ENCODE data around the gene MOCS3. TPM values are rescaled to one million over a fixed set of nuclear protein-coding genes. Genes with fewer than 3 reads are reported as not detected.
A peak's percentile ranks its signal among the peaks of the same experiment; 100 is the strongest.

MOCS3 gene
- total and polyA plus RNA-seq, 2 of the 13 experiments (the other 11 are each of a cell fraction or from before 2014, with no cell fraction given), result 3.7 to 8.4 TPM

DNA sequence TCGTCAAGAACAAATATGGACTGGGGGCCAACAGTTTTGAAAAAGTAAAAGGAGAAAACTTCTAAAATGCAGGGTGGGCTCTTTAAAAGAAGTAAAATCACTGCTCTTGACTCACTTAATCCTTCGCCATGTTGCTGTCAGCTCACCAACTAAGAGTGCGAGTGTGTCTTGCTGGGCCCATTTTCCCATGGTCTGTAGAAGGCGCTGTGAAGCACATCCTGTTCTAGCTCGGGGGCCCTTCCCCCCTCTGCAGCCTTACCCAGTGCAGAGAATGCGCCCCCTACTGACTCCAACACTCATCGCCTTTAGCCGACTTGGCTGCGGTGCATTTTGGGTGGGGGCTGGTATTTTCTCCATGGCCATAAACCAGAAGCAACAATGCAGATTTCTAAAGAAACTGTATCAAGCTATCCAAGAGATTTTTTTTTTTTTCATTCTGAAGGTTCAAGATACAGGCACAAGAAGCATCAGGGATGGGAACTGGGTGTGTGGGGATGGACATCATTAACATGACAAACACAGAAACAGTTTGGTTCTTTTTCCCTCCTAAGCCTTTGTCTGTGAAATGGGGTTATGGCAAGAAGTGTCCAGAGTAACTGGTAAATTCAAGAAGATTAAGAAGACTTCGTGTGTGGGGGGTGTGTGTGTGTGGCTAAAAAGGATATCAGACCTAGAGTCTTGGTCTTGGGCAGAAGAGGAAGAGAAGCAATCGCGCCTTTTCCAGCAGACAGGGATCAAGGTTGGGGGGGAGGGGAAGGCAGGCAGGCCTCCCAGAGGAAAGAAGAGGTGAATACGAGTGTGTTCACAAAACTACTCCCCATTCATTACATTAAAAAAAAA, 29.1 kb upstream of the MOCS3 start (continued):
- TF ChIP-seq, protein P1, sequence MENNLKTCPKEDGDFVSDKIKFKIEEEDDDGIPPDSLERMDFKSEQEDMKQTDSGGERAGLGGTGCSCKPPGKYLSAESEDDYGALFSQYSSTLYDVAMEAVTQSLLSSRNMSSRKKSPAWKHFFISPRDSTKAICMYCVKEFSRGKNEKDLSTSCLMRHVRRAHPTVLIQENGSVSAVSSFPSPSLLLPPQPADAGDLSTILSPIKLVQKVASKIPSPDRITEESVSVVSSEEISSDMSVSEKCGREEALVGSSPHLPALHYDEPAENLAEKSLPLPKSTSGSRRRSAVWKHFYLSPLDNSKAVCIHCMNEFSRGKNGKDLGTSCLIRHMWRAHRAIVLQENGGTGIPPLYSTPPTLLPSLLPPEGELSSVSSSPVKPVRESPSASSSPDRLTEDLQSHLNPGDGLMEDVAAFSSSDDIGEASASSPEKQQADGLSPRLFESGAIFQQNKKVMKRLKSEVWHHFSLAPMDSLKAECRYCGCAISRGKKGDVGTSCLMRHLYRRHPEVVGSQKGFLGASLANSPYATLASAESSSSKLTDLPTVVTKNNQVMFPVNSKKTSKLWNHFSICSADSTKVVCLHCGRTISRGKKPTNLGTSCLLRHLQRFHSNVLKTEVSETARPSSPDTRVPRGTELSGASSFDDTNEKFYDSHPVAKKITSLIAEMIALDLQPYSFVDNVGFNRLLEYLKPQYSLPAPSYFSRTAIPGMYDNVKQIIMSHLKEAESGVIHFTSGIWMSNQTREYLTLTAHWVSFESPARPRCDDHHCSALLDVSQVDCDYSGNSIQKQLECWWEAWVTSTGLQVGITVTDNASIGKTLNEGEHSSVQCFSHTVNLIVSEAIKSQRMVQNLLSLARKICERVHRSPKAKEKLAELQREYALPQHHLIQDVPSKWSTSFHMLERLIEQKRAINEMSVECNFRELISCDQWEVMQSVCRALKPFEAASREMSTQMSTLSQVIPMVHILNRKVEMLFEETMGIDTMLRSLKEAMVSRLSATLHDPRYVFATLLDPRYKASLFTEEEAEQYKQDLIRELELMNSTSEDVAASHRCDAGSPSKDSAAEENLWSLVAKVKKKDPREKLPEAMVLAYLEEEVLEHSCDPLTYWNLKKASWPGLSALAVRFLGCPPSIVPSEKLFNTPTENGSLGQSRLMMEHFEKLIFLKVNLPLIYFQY (CRISPR knock-in tag; IDR thresholded peaks at IDR 0.05; ENCODE audit: borderline replicate concordance), result peak; percentile 75
- no peak for TF ChIP-seq ZNF382 (CRISPR knock-in tag; IDR thresholded peaks at IDR 0.05; ENCODE audit: borderline replicate concordance)
- TF ChIP-seq SP2 (CRISPR knock-in tag; IDR thresholded peaks at IDR 0.05), result peak; percentile 44; the same call in 1 of the 2 replicates
- TF ChIP-seq HOXD1 (CRISPR knock-in tag; IDR thresholded peaks at IDR 0.05), result no peak
- TF ChIP-seq NFRKB (IDR thresholded peaks at IDR 0.05), result no peak
- TF ChIP-seq CHCHD3 (CRISPR knock-in tag; IDR thresholded peaks at IDR 0.05), result no peak
- 0 out of 2 replicates have a peak, but pooled peaks have one; percentile 43 for TF ChIP-seq ZNF878 (CRISPR knock-in tag; IDR thresholded peaks at IDR 0.05)
- TF ChIP-seq, protein P2, sequence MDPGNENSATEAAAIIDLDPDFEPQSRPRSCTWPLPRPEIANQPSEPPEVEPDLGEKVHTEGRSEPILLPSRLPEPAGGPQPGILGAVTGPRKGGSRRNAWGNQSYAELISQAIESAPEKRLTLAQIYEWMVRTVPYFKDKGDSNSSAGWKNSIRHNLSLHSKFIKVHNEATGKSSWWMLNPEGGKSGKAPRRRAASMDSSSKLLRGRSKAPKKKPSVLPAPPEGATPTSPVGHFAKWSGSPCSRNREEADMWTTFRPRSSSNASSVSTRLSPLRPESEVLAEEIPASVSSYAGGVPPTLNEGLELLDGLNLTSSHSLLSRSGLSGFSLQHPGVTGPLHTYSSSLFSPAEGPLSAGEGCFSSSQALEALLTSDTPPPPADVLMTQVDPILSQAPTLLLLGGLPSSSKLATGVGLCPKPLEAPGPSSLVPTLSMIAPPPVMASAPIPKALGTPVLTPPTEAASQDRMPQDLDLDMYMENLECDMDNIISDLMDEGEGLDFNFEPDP (CRISPR knock-in tag; conservative IDR thresholded peaks at IDR 0.05), result no peak
- TF ChIP-seq, protein P3, sequence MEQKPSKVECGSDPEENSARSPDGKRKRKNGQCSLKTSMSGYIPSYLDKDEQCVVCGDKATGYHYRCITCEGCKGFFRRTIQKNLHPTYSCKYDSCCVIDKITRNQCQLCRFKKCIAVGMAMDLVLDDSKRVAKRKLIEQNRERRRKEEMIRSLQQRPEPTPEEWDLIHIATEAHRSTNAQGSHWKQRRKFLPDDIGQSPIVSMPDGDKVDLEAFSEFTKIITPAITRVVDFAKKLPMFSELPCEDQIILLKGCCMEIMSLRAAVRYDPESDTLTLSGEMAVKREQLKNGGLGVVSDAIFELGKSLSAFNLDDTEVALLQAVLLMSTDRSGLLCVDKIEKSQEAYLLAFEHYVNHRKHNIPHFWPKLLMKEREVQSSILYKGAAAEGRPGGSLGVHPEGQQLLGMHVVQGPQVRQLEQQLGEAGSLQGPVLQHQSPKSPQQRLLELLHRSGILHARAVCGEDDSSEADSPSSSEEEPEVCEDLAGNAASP (CRISPR knock-in tag; IDR thresholded peaks at IDR 0.05; ENCODE audit: borderline replicate concordance), result 0 out of 2 replicates have a peak, but pooled peaks have one; percentile 66
- TF ChIP-seq, protein P4, sequence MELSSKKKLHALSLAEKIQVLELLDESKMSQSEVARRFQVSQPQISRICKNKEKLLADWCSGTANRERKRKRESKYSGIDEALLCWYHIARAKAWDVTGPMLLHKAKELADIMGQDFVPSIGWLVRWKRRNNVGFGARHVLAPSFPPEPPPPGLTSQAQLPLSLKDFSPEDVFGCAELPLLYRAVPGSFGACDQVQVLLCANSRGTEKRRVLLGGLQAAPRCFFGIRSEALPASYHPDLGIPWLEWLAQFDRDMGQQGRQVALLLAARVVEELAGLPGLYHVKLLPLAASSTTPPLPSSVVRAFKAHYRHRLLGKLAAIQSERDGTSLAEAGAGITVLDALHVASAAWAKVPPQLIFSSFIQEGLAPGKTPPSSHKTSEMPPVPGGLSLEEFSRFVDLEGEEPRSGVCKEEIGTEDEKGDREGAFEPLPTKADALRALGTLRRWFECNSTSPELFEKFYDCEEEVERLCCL (CRISPR knock-in tag; IDR thresholded peaks at IDR 0.05; ENCODE audit: borderline replicate concordance), result 0 out of 2 replicates have a peak, but pooled peaks have one; percentile 3
- TF ChIP-seq CCAR2 (optimal IDR thresholded peaks at IDR 0.05; ENCODE audit: low read depth, low read length), result peak; percentile 94
- TF ChIP-seq HNRNPK (IDR thresholded peaks at IDR 0.05; ENCODE audit: low read depth, low read length, poor library complexity, severe bottlenecking), result no peak
- TF ChIP-seq DR1 (CRISPR knock-in tag; IDR thresholded peaks at IDR 0.05), result peak; percentile 31; the same call in 1 of the 2 replicates
- TF ChIP-seq, protein P5, sequence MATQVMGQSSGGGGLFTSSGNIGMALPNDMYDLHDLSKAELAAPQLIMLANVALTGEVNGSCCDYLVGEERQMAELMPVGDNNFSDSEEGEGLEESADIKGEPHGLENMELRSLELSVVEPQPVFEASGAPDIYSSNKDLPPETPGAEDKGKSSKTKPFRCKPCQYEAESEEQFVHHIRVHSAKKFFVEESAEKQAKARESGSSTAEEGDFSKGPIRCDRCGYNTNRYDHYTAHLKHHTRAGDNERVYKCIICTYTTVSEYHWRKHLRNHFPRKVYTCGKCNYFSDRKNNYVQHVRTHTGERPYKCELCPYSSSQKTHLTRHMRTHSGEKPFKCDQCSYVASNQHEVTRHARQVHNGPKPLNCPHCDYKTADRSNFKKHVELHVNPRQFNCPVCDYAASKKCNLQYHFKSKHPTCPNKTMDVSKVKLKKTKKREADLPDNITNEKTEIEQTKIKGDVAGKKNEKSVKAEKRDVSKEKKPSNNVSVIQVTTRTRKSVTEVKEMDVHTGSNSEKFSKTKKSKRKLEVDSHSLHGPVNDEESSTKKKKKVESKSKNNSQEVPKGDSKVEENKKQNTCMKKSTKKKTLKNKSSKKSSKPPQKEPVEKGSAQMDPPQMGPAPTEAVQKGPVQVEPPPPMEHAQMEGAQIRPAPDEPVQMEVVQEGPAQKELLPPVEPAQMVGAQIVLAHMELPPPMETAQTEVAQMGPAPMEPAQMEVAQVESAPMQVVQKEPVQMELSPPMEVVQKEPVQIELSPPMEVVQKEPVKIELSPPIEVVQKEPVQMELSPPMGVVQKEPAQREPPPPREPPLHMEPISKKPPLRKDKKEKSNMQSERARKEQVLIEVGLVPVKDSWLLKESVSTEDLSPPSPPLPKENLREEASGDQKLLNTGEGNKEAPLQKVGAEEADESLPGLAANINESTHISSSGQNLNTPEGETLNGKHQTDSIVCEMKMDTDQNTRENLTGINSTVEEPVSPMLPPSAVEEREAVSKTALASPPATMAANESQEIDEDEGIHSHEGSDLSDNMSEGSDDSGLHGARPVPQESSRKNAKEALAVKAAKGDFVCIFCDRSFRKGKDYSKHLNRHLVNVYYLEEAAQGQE (IDR thresholded peaks at IDR 0.05; ENCODE audit: borderline replicate concordance in 1 of 2, low read depth in 1 of 2, low read length in 2 of 2), result peak in 1 of 2 experiments; percentile 26; a peak in 1 of 4 replicates

All from HepG2 (cell line).